COR-L47 (cell line): ENCODE measurements around the gene CREB3.

Experiments
- DNase-seq: peaks from one replicate; lab custom pipeline; 2025; lab: John Stamatoyannopoulos, UW

The CREB3 gene

GRCh38 chr9:35727676-35728040 is 4.8 kb upstream of the CREB3 start:
- no peak for DNase-seq

- DNase-seq, result no peak
Observed at GRCh38 chr9:35728041-35728971, 4.2 kb upstream of the CREB3 start.

GRCh38 chr9:35729101-35729500 is 3.4 kb upstream of the CREB3 start:
- DNase-seq, result no peak

GRCh38 chr9:35729700-35730485 is 2.6 kb upstream of the CREB3 start:
- DNase-seq, result peak; percentile 15

- no peak for DNase-seq
Observed at GRCh38 chr9:35730486-35730854, 2.0 kb upstream of the CREB3 start.

- no peak for DNase-seq
Observed at GRCh38 chr9:35731415-35732184, 866 bp upstream of the CREB3 start.

GRCh38 chr9:35732800-35733541 is 505 bp downstream of the CREB3 start:
- peak; percentile 48 for DNase-seq

GRCh38 chr9:35734096-35734495 is 1.6 kb downstream of the CREB3 start:
- DNase-seq, result no peak

- peak; percentile 25 for DNase-seq
Observed at GRCh38 chr9:35736201-35736633, 3.8 kb downstream of the CREB3 start.

GRCh38 chr9:35737143-35737542 is 4.7 kb downstream of the CREB3 start:
- DNase-seq, result no peak

GRCh38 chr9:35738186-35738585 is 5.7 kb downstream of the CREB3 start:
- no peak for DNase-seq

GRCh38 chr9:35738924-35739323 is 6.5 kb downstream of the CREB3 start:
- DNase-seq, result no peak

GRCh38 chr9:35740243-35740642 is 7.8 kb downstream of the CREB3 start:
- DNase-seq, result no peak

GRCh38 chr9:35741740-35742139 is 9.3 kb downstream of the CREB3 start:
- no peak for DNase-seq

GRCh38 chr9:35743452-35743851 is 11.0 kb downstream of the CREB3 start:
- DNase-seq, result no peak

GRCh38 chr9:35743880-35744518 is 11.5 kb downstream of the CREB3 start:
- no peak for DNase-seq

- no peak for DNase-seq
Observed at GRCh38 chr9:35745569-35745968, 13.1 kb downstream of the CREB3 start.

- no peak for DNase-seq
Observed at GRCh38 chr9:35746583-35746982, 14.1 kb downstream of the CREB3 start.

GRCh38 chr9:35748242-35748857 is 15.9 kb downstream of the CREB3 start:
- no peak for DNase-seq

GRCh38 chr9:35748858-35749514 is 16.5 kb downstream of the CREB3 start, which contains the start of the genes GBA2 and RGP1:
Gene GBA2 (minus strand): TSS chr9:35749228. CDS start chr9:35748704, 524 bp downstream.
Gene RGP1 (plus strand): TSS chr9:35749287. CDS start chr9:35749756, 469 bp downstream.
- peak; percentile 74 for DNase-seq
